SK-N-MC (cell line): ENCODE results near the gene HOXB9.

ENCODE experiments used
- DNase-seq: peaks from one replicate; pipeline ENCODE4 v3.0.0-alpha.2; 2011; ENCODE audit warnings: low read depth, low spot score
- H3K27ac ChIP-seq: fragments of 200-600 bp; sonication (generic); 2 replicates; pipeline ENCODE4 v1.5.1; 2016; ENCODE audit warnings: mixed run types
- H3K36me3 ChIP-seq: fragments of 200-600 bp; sonication (generic); 2 replicates; pipeline ENCODE4 v1.6.1; 2017; ENCODE audit warnings: antibody characterized with exemption, low read length, mixed read lengths; ENCODE audit not compliant: insufficient read depth
- H3K4me3 ChIP-seq: fragments of 200-600 bp; sonication (generic); 2 replicates; pipeline ENCODE4 v1.5.1; 2016
- H3K9ac ChIP-seq: fragments of 200-600 bp; sonication (generic); 2 replicates; pipeline ENCODE4 v1.8.0; 2017; ENCODE audit warnings: mixed run types, mixed read lengths; ENCODE audit not compliant: insufficient read length
- H3K9me3 ChIP-seq: fragments of 200-600 bp; sonication (generic); 2 replicates; pipeline ENCODE4 v1.6.1; 2017; ENCODE audit warnings: low read depth, mild to moderate bottlenecking, antibody characterized with exemption, low read length, moderate library complexity, mixed read lengths
- EZH2 ChIP-seq: fragments of 200-600 bp; sonication (generic); IDR thresholded peaks from one replicate; pipeline ENCODE4 v1.6.1; 2017; ENCODE audit warnings: antibody characterized with exemption
- FOXP2 ChIP-seq: optimal IDR thresholded peaks from 2 replicates; pipeline ENCODE3; 2011; ENCODE audit warnings: mild to moderate bottlenecking, moderate library complexity; ENCODE audit not compliant: insufficient read depth; ENCODE audit errors: extremely low read length, control extremely low read depth
- POLR2AphosphoS5 ChIP-seq: IDR thresholded peaks from 2 replicates; pipeline ENCODE4 v1.6.1; 2012; ENCODE audit warnings: mild to moderate bottlenecking, low read depth, low read length, borderline replicate concordance

HOXB9 gene

GRCh38 chr17:48640858-48641180, 14.7 kb upstream of the HOXB9 start:
- no peak for DNase-seq
- Histone ChIP-seq H3K9ac (no peak overlapping the region), H3K27ac (no peak overlapping the region), H3K9me3 (no peaks in the 10 kb centered on the region), H3K4me3 (no peak overlapping the region), H3K36me3 (no peaks in the 10 kb centered on the region)
- TF ChIP-seq EZH2 (no peak), POLR2AphosphoS5 (no peak), FOXP2 (no peak)

GRCh38 chr17:48639982-48640857, 14.1 kb upstream of the HOXB9 start:
- Histone ChIP-seq H3K4me3 (no peak overlapping the region), H3K27ac (no peak overlapping the region), H3K9me3 (no peaks in the 10 kb centered on the region), H3K36me3 (no peaks in the 10 kb centered on the region), H3K9ac (no peak overlapping the region)
- no peak for TF ChIP-seq EZH2
- TF ChIP-seq FOXP2, result no peak
- TF ChIP-seq POLR2AphosphoS5, result no peak
- DNase-seq, result no peak

- H3K4me3 ChIP-seq, result no peak overlapping the region
- no peaks in the 10 kb centered on the region for H3K36me3 ChIP-seq
- no peak for TF ChIP-seq POLR2AphosphoS5
- TF ChIP-seq EZH2, result no peak
- no peak for TF ChIP-seq FOXP2
- H3K9me3 ChIP-seq, result no peaks in the 10 kb centered on the region
- no peak overlapping the region for H3K9ac ChIP-seq
- no peak overlapping the region for H3K27ac ChIP-seq
- DNase-seq, result no peak
Observed at GRCh38 chr17:48639136-48639535, 13.0 kb upstream of the HOXB9 start.

- no peaks in the 10 kb centered on the region for H3K9me3 ChIP-seq
- no peak overlapping the region for H3K27ac ChIP-seq
- H3K9ac ChIP-seq, result no peak overlapping the region
- H3K4me3 ChIP-seq, result no peak overlapping the region
- DNase-seq, result no peak
- no peak for TF ChIP-seq EZH2
- TF ChIP-seq FOXP2, result no peak
- TF ChIP-seq POLR2AphosphoS5, result no peak
- no peaks in the 10 kb centered on the region for H3K36me3 ChIP-seq
Observed at GRCh38 chr17:48637323-48638260, 11.4 kb upstream of the HOXB9 start.

- DNase-seq, result no peak
- Histone ChIP-seq H3K9ac (no peak overlapping the region), H3K27ac (no peak overlapping the region), H3K36me3 (no peaks in the 10 kb centered on the region), H3K9me3 (no peaks in the 10 kb centered on the region), H3K4me3 (no peak overlapping the region)
- TF ChIP-seq EZH2 (no peak), POLR2AphosphoS5 (no peak), FOXP2 (no peak)
Observed at GRCh38 chr17:48636177-48637018, 10.2 kb upstream of the HOXB9 start.

GRCh38 chr17:48634493-48635208, 8.5 kb upstream of the HOXB9 start:
- no peaks in the 10 kb centered on the region for H3K36me3 ChIP-seq

GRCh38 chr17:48633266-48633677, 7.1 kb upstream of the HOXB9 start:
- H3K36me3 ChIP-seq, result no peaks in the 10 kb centered on the region
- no peaks in the 10 kb centered on the region for H3K9me3 ChIP-seq
- H3K27ac ChIP-seq, result no peak overlapping the region
- no peak for DNase-seq
- H3K4me3 ChIP-seq, result no peak overlapping the region
- TF ChIP-seq FOXP2 (no peak), EZH2 (no peak), POLR2AphosphoS5 (no peak)
- H3K9ac ChIP-seq, result no peak overlapping the region

More at GRCh38 chr17:48634493-48635208, 8.5 kb upstream of the HOXB9 start:
- DNase-seq, result no peak
- Histone ChIP-seq H3K4me3 (no peak overlapping the region), H3K9me3 (no peaks in the 10 kb centered on the region), H3K9ac (no peak overlapping the region), H3K27ac (no peak overlapping the region; the same call in 1 of the 2 replicates)
- no peak for TF ChIP-seq POLR2AphosphoS5
- TF ChIP-seq EZH2, result no peak
- TF ChIP-seq FOXP2, result no peak
